HG03571 (cell line): Measurements from ENCODE around the gene CEP192.
"Not testable (repeated sequence)": the region's sequence is repeated elsewhere in the genome, so short reads cannot be mapped to it uniquely, and the experiment has no call there.

Experiments used
- ATAC-seq: cut with Tn5 transposase; IDR thresholded peaks from one replicate; pipeline ENCODE4 v1.9.1; 2021; ENCODE audit not compliant: unreplicated experiment

CEP192 gene, protein sequence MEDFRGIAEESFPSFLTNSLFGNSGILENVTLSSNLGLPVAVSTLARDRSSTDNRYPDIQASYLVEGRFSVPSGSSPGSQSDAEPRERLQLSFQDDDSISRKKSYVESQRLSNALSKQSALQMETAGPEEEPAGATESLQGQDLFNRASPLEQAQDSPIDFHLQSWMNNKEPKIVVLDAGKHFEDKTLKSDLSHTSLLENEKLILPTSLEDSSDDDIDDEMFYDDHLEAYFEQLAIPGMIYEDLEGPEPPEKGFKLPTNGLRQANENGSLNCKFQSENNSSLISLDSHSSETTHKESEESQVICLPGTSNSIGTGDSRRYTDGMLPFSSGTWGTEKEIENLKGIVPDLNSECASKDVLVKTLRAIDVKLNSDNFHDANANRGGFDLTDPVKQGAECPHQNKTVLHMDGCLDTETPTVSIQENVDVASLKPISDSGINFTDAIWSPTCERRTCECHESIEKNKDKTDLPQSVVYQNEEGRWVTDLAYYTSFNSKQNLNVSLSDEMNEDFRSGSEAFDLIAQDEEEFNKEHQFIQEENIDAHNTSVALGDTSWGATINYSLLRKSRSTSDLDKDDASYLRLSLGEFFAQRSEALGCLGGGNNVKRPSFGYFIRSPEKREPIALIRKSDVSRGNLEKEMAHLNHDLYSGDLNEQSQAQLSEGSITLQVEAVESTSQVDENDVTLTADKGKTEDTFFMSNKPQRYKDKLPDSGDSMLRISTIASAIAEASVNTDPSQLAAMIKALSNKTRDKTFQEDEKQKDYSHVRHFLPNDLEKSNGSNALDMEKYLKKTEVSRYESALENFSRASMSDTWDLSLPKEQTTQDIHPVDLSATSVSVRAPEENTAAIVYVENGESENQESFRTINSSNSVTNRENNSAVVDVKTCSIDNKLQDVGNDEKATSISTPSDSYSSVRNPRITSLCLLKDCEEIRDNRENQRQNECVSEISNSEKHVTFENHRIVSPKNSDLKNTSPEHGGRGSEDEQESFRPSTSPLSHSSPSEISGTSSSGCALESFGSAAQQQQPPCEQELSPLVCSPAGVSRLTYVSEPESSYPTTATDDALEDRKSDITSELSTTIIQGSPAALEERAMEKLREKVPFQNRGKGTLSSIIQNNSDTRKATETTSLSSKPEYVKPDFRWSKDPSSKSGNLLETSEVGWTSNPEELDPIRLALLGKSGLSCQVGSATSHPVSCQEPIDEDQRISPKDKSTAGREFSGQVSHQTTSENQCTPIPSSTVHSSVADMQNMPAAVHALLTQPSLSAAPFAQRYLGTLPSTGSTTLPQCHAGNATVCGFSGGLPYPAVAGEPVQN (N-terminal part only)

GRCh38 chr18:12990967-12991820 is at the start of gene CEP192:
Gene CEP192 (plus strand): TSS chr18:12991362. CDS start chr18:12999425, 8,063 bp downstream.
- peak; percentile 81 for ATAC-seq

- no peak for ATAC-seq
These were observed 47.9 kb upstream of the CEP192 start for GRCh38 chr18:12943215-12943614.

GRCh38 chr18:12944709-12945108 is 46.5 kb upstream of the CEP192 start:
- no peak for ATAC-seq

GRCh38 chr18:12946549-12947284 is 44.4 kb upstream of the CEP192 start:
- ATAC-seq: no peak

GRCh38 chr18:12947285-12948049 is 43.7 kb upstream of the CEP192 start, which contains the start of gene SEH1L:
Gene SEH1L (plus strand): TSS chr18:12948011. CDS start chr18:12948122, 111 bp downstream.
- peak; percentile 74 for ATAC-seq

GRCh38 chr18:12948050-12948804 is 42.9 kb upstream of the CEP192 start:
- peak; percentile 70 for ATAC-seq

DNA sequence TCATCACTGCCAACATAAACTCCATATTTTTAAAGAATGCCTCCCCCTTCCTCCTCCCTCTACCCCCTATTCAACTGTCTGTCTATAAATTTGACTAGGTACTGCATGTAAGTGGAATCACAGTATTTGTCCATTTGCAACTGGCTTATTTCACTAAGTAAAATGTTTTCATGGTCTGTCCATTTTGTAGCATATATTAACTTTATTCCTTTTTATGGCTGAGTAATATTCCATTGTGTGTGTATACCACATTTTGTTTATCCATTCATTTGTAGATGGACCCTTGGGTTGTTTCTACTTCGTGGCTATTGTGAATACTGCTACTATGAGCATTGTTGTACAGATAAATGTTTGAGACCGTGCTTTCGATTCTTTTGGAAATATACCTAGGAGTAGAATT is 32.7 kb upstream of the CEP192 start:
- no peak for ATAC-seq

GRCh38 chr18:12960395-12960794 is 30.8 kb upstream of the CEP192 start:
- no peak for ATAC-seq

DNA sequence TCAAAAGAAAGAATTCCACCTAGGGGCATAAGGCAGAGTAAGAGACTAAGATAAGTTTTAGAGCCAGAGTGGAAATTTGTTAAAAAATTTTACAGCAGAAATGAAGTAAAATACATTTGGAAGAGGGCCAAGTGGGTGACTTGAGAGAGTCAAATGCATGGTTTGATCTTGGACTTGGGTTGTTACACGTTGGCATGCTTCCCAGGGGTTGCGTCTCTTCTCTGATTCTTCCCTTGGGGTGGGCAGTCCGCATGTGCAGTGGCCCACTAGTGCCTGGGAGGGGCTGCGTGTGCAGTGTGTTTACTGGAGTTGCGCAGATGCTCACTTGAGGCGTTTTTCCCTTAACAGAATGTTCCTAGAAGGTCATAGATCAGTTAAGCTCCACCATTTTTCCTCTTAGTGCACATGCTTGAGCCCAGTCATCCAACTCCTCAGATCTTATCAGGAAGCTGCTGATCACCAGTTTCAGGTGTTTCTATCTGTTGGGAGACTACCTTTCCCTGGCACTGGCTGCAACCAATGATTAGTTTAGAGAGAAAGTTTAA is 30.2 kb upstream of the CEP192 start:
- ATAC-seq: no peak

DNA sequence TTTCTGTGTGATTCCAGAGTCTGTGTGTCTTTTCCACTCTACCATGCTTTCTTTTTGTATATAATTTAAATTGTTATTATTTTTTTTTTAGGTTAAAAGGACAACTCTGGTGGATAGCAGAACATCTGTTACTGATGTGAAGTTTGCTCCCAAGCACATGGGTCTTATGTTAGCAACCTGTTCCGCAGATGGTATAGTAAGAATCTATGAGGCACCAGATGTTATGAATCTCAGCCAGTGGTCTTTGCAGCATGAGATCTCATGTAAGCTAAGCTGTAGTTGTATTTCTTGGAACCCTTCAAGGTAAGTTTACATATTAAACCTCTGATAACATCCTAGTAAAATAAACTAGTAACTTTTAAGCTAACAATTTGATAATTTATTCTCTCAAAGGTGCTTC is 28.1 kb upstream of the CEP192 start:
- ATAC-seq: no peak

GRCh38 chr18:12968115-12968514 is 23.0 kb upstream of the CEP192 start:
- ATAC-seq: no peak

DNA sequence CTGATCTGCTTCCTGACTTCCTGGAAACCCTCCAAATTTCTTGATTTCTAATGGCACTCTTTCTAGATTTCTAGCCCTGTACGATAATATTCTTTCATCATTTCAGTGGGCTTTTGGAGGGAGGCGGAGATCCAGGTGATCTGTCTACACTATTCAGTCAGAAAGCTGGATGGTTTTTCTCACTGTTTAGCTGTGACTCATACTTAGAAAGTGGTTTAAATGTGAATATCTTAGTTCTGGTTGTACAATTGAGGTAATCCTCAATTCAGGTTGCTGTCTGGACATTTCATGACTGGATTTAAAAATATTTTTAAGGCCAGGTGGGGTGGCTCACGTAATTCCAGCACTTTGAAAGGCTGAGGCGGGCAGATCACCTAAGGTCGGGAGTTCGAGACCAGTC is 22.5 kb upstream of the CEP192 start:
- no peak for ATAC-seq

DNA sequence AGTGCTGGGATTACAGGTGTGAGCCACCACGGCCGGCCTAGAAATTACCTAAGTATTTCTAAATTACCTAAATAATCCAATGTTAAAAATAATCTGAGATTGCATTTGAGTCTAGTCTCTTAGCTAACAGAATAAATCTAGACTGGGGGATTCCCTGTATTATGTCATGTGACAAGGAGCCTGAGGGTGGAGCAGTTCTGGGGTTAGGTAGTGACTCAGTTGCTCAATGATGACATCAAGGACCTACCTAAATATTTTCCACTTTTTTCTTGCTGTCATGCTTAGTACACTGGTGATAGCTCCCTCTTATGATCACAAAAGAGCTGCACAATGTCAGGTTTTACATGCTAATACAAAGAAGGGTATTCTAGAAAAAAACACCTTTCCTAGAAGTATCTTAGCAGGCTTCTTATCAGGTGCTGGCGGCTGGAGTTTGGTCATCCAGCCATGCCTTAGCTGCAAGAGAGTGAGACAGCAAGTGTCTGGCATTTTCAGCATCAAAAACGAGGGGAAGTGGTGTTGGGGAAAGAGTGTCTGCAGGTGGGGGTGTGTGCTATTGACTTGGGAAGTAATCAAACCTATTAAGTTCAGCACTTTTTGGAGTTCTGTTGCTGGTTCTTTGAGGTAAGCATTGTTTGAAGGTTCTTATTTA is 17.5 kb upstream of the CEP192 start:
- ATAC-seq: no peak

DNA sequence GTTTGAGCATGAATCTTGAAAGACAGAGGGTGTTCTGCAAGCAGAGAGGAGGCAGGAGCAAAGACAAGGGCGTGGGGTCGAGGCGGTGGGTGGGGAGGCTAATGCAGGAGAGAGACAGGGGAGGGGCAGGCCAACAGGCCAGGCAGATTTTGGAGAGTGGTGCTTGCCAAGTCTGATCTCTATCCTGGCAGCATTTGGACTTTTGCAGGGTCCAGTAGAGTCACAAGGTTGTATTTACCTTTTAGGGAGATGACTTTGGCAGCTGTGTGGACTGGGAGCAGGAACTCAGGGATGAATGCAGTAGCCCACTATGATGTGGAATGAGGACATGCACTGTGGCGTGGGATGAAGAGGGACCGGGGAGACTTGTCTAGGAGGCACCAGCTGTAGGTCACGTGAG is 15.7 kb upstream of the CEP192 start:
- no peak for ATAC-seq

GRCh38 chr18:12976305-12976704 is 14.9 kb upstream of the CEP192 start:
- no peak for ATAC-seq

GRCh38 chr18:12980065-12980464 is 11.1 kb upstream of the CEP192 start:
- ATAC-seq: not testable (repeated sequence)
